GM19035 (cell line): Measurements from ENCODE around the gene BANK1.

Source experiments
- ATAC-seq: cut with Tn5 transposase; IDR thresholded peaks from one replicate; pipeline ENCODE4 v1.9.1; 2021; ENCODE audit not compliant: unreplicated experiment

Gene BANK1

GRCh38 chr4:101790521-101791181 is at the start of gene BANK1:
BANK1 (plus strand) TSS chr4:101790730; CDS start chr4:101790881, 151 bp downstream.
- peak; percentile 99 for ATAC-seq

- ATAC-seq, result no peak
Measured at GRCh38 chr4:101753721-101754120, 36.8 kb upstream of the BANK1 start.

GRCh38 chr4:101756181-101756580 is 34.3 kb upstream of the BANK1 start:
- no peak for ATAC-seq

GRCh38 chr4:101761405-101761804 is 29.1 kb upstream of the BANK1 start:
- no peak for ATAC-seq

- no peak for ATAC-seq
Measured at GRCh38 chr4:101762025-101762424, 28.5 kb upstream of the BANK1 start.

- ATAC-seq, result no peak
Measured at GRCh38 chr4:101762534-101762933, 28.0 kb upstream of the BANK1 start.

- ATAC-seq, result no peak
Measured at GRCh38 chr4:101763576-101763975, 27.0 kb upstream of the BANK1 start.

- no peak for ATAC-seq
Measured at GRCh38 chr4:101774807-101775206, 15.7 kb upstream of the BANK1 start.

- ATAC-seq, result no peak
Measured at GRCh38 chr4:101777431-101777830, 13.1 kb upstream of the BANK1 start.

GRCh38 chr4:101780284-101780683 is 10.2 kb upstream of the BANK1 start:
- no peak for ATAC-seq

- no peak for ATAC-seq
Measured at GRCh38 chr4:101782546-101782945, 8.0 kb upstream of the BANK1 start.

- ATAC-seq, result no peak
Measured at GRCh38 chr4:101784957-101785356, 5.6 kb upstream of the BANK1 start.

- ATAC-seq, result no peak
Measured at GRCh38 chr4:101785486-101785885, 5.0 kb upstream of the BANK1 start.

GRCh38 chr4:101787701-101788316 is 2.7 kb upstream of the BANK1 start:
- ATAC-seq, result no peak

GRCh38 chr4:101791182-101791558 is 640 bp downstream of the BANK1 start:
- no peak for ATAC-seq

- no peak for ATAC-seq
Measured at GRCh38 chr4:101792056-101792590, 1.6 kb downstream of the BANK1 start.

- ATAC-seq, result no peak
Measured at GRCh38 chr4:101793397-101793796, 2.9 kb downstream of the BANK1 start.

- no peak for ATAC-seq
Measured at GRCh38 chr4:101794806-101795205, 4.3 kb downstream of the BANK1 start.

- no peak for ATAC-seq
Measured at GRCh38 chr4:101795704-101796103, 5.2 kb downstream of the BANK1 start.

- ATAC-seq, result no peak
Measured at GRCh38 chr4:101801958-101802357, 11.4 kb downstream of the BANK1 start.

GRCh38 chr4:101806914-101807313 is 16.4 kb downstream of the BANK1 start:
- peak; percentile 98 for ATAC-seq

GRCh38 chr4:101807351-101807750 is 16.8 kb downstream of the BANK1 start:
- ATAC-seq, result peak; percentile 39

- peak; percentile 85 for ATAC-seq
Measured at GRCh38 chr4:101813604-101814003, 23.1 kb downstream of the BANK1 start.
